HG03520 (cell line): ENCODE measurements around the gene GABRA4.

Experiments
- ATAC-seq: cut with Tn5 transposase; IDR thresholded peaks from one replicate; pipeline ENCODE4 v1.9.1; 2021; ENCODE audit warnings: mild to moderate bottlenecking, moderate library complexity; ENCODE audit not compliant: unreplicated experiment

The GABRA4 gene

GRCh38 chr4:46993075-46994006 lies at the start of gene GABRA4:
Gene GABRA4, minus strand, starts transcription at chr4:46993581. Its CDS starts 157 bp downstream, at chr4:46993424.
- ATAC-seq: no peak

- no peak for ATAC-seq
Observed at GRCh38 chr4:47040828-47041227, 47.4 kb upstream of the GABRA4 start.

- ATAC-seq: no peak
Observed at GRCh38 chr4:47038263-47038662, 44.9 kb upstream of the GABRA4 start.

- peak; percentile 89 for ATAC-seq
Observed at GRCh38 chr4:47032405-47033106, 39.2 kb upstream of the GABRA4 start.

GRCh38 chr4:47031751-47032404 lies 38.5 kb upstream of the GABRA4 start:
- peak; percentile 4 for ATAC-seq

- no peak for ATAC-seq
Observed at GRCh38 chr4:47031011-47031678, 37.8 kb upstream of the GABRA4 start, which contains the start of gene GABRB1. Gene GABRB1, plus strand, starts transcription at chr4:47031567.

- no peak for ATAC-seq
Observed at GRCh38 chr4:47017494-47017893, 24.1 kb upstream of the GABRA4 start.

- no peak for ATAC-seq
Observed at GRCh38 chr4:47017081-47017480, 23.7 kb upstream of the GABRA4 start.

- ATAC-seq: no peak
Observed at GRCh38 chr4:47013373-47013772, 20.0 kb upstream of the GABRA4 start.

GRCh38 chr4:47012676-47013075 lies 19.3 kb upstream of the GABRA4 start:
- ATAC-seq: no peak

- peak; percentile 91 for ATAC-seq
Observed at GRCh38 chr4:47010912-47011446, 17.6 kb upstream of the GABRA4 start.

- no peak for ATAC-seq
Observed at GRCh38 chr4:47010347-47010911, 17.0 kb upstream of the GABRA4 start.

GRCh38 chr4:47002580-47002979 lies 9.2 kb upstream of the GABRA4 start:
- ATAC-seq: peak; percentile 64

GRCh38 chr4:47000406-47000805 lies 7.0 kb upstream of the GABRA4 start:
- no peak for ATAC-seq

- no peak for ATAC-seq
Observed at GRCh38 chr4:46999566-46999965, 6.2 kb upstream of the GABRA4 start.

GRCh38 chr4:46994007-46994405 lies 625 bp upstream of the GABRA4 start:
- ATAC-seq: no peak

GRCh38 chr4:46992338-46992737 lies 1.0 kb downstream of the GABRA4 start:
- no peak for ATAC-seq

GRCh38 chr4:46986922-46987638 lies 6.3 kb downstream of the GABRA4 start:
- no peak for ATAC-seq

- ATAC-seq: no peak
Observed at GRCh38 chr4:46984781-46985180, 8.6 kb downstream of the GABRA4 start.

- ATAC-seq: no peak
Observed at GRCh38 chr4:46980851-46981250, 12.5 kb downstream of the GABRA4 start.
